Left forelimb (tissue), 1 donor: ENCODE results near the gene TSHR.

Experiments used
- DNase-seq: peaks from one replicate; pipeline ENCODE4 v3.0.0-alpha.2; 2018; ENCODE audit warnings: low spot score

TSHR gene

DNA sequence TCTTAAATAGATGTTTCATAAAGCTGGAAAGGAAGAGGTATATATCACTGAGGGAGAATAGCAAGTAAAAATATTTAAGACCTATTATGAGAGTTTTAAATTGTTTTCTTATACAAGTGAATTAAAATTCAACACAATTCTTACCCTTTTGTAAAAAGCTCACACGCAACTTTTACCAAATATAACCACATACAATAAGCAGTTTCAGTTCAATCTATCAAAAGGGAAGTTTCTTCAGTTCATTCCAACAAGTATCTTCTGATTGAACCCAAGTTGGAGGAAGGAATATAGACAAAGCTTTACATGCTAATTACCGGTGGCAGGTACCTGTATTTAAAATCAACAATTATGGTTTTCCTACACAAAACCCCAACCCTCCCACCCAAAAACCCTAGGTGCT lies 224.2 kb downstream of the TSHR start:
- no peak for DNase-seq

DNA sequence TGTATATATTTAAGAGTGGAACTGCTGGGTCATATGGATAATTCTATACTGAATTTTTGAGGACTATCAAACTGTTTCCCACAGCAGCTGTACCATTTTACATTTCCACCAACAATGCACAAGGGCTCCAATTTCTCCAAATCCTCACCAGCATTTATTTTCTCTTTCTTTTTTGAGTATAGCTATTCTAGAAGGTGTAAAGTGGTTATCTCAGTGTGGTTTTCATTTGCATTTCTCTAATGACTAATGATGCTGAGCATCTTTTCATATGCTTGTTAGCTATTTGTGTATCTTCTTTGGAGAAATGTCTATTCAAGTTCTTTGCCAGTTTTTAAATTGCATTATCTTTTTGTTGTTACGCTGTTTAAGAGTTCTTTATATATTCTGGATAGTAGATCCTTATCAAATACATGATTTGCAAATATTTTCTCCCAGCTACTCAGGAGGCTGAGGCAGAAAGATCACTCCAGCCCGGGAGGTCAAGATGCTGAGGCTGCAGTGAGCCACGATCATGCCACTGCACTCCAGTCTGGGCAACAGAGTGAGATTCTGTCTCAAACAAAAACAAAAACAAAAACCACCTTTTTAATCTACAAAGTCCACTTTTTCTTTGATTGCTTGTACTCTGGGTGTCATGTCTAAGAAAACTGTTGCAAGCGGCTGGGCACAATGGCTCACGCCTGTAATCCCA lies 232.6 kb downstream of the TSHR start:
- no peak for DNase-seq

DNA sequence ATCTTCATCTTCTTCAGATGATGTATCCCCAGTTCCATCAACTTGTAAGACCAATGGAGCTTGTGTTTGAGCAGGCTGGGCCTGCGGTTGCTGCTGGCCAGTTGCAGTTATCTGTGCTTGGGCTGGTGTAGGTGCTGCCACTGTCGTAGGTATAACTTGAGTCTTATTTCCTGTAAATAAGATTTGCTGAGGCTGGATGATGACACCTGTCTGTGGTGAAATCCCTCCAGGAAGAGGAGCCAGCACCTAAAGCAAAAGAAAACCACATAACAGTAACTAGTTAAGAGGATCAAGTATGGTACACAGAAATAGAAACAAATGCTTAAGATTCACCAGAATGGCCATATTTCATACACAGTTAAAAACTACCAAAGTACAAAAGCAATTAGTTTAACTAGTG lies 237.2 kb downstream of the TSHR start:
- DNase-seq, result no peak

DNA sequence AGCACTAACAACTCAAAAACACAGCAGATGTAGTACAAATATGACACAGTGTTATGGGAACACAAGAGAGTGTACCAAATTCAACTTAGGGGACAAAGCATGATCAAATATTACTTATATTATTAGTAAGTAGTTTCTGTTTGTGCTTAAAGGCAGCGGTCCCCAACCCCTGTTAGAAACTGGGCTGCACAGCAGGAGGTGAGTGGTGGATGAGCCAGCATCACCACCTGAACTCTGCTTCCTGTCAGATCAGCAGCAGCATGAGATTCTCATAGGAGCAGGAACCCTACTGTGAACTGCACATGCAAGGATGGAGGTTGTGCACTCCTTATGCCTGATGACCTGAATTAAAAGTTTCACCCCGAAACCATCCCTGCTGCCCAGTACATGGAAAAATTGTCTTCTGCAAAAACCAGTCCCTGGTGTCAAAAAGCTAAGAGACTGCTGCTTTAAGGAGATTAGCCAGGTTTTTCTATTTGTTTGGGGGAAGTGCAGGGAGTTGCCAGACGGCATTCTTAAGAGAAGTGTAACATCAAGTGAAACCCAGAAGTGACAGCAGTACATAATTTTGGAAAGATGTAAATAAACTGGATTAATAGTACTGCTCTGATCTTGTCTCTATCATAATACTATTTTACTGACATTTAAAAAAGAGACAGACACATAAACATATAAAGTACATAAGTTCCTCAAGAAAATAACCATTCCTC lies 238.7 kb downstream of the TSHR start:
- DNase-seq, result no peak
